Measurements from ENCODE around the gene YTHDC1. TPM values are rescaled to one million over a fixed set of nuclear protein-coding genes. Genes with fewer than 3 reads are reported as not detected.

YTHDC1 gene
- total and polyA plus RNA-seq, 2 experiments from 2014 or later, result 45.3 to 75.4 TPM

GRCh38 chr4:68278029-68278428, 71.9 kb downstream of the YTHDC1 start:
- Histone ChIP-seq H3K4me1 (ENCODE audit: insufficient read depth) (peaks cover 8% of the 10 kb centered on the region), H3K27me3 (no peaks in the 10 kb centered on the region), H2AFZ (no peak overlapping the region), H3K4me2 (no peak overlapping the region), H3K27ac (no peak overlapping the region), H3K9me3 (ENCODE audit: low read depth) (no peaks in the 10 kb centered on the region), H3K36me3 (replicated peaks; ENCODE audit: insufficient read depth, low read depth) (no peaks in the 10 kb centered on the region), H4K20me1 (ENCODE audit: insufficient read depth, poor library complexity, severe bottlenecking) (no peaks in the 10 kb centered on the region), H3K4me3 (no peak overlapping the region), H3K79me2 (no peaks in the 10 kb centered on the region), H3K9me2 (replicated peaks; ENCODE audit: insufficient read depth) (no peaks in the 10 kb centered on the region)
- WGBS (ENCODE audit: low lambda C conversion rate, missing lambda C conversion rate), result 81% methylated on average over 2 of the region's 2 CpGs
- no peak for DNase-seq (ENCODE audit: low spot score)
- no peak for TF ChIP-seq EZH2 (IDR thresholded peaks at IDR 0.05; ENCODE audit: borderline replicate concordance)
- no peak for TF ChIP-seq CTCF (IDR thresholded peaks at IDR 0.05; ENCODE audit: poor library complexity)
- TF ChIP-seq EZH2phosphoT487 (IDR thresholded peaks at IDR 0.05; ENCODE audit: low read depth, severe bottlenecking, unreplicated experiment), result no peak

GRCh38 chr4:68277627-68278026, 72.3 kb downstream of the YTHDC1 start:
- Histone ChIP-seq H3K9me3 (ENCODE audit: low read depth) (no peaks in the 10 kb centered on the region), H2AFZ (no peak overlapping the region), H3K27me3 (no peaks in the 10 kb centered on the region), H3K4me1 (ENCODE audit: insufficient read depth) (peaks cover 4% of the 10 kb centered on the region), H3K27ac (no peak overlapping the region), H4K20me1 (ENCODE audit: insufficient read depth, poor library complexity, severe bottlenecking) (no peaks in the 10 kb centered on the region), H3K9me2 (replicated peaks; ENCODE audit: insufficient read depth) (no peaks in the 10 kb centered on the region), H3K4me2 (no peak overlapping the region), H3K4me3 (no peak overlapping the region), H3K79me2 (no peaks in the 10 kb centered on the region), H3K36me3 (replicated peaks; ENCODE audit: insufficient read depth, low read depth) (no peaks in the 10 kb centered on the region)
- no peak for DNase-seq (ENCODE audit: low spot score)
- no peak for TF ChIP-seq CTCF (IDR thresholded peaks at IDR 0.05; ENCODE audit: poor library complexity)
- TF ChIP-seq EZH2phosphoT487 (IDR thresholded peaks at IDR 0.05; ENCODE audit: low read depth, severe bottlenecking, unreplicated experiment), result no peak
- no peak for TF ChIP-seq EZH2 (IDR thresholded peaks at IDR 0.05; ENCODE audit: borderline replicate concordance)
- WGBS (ENCODE audit: low lambda C conversion rate, missing lambda C conversion rate), result 64% methylated on average over 2 of the region's 2 CpGs

GRCh38 chr4:68272860-68273259, 77.0 kb downstream of the YTHDC1 start:
- Histone ChIP-seq H3K27ac (peak overlapping the region; percentile 1), H3K79me2 (no peaks in the 10 kb centered on the region), H3K27me3 (no peaks in the 10 kb centered on the region), H3K9me2 (replicated peaks; ENCODE audit: insufficient read depth) (no peaks in the 10 kb centered on the region), H2AFZ (no peak overlapping the region), H3K9me3 (ENCODE audit: low read depth) (no peaks in the 10 kb centered on the region), H4K20me1 (ENCODE audit: insufficient read depth, poor library complexity, severe bottlenecking) (no peaks in the 10 kb centered on the region), H3K4me1 (ENCODE audit: insufficient read depth) (no peaks in the 10 kb centered on the region), H3K36me3 (replicated peaks; ENCODE audit: insufficient read depth, low read depth) (no peaks in the 10 kb centered on the region), H3K4me2 (peak overlapping the region; percentile 67), H3K4me3 (no peak overlapping the region)
- TF ChIP-seq CTCF (IDR thresholded peaks at IDR 0.05; ENCODE audit: poor library complexity) (no peak), EZH2phosphoT487 (IDR thresholded peaks at IDR 0.05; ENCODE audit: low read depth, severe bottlenecking, unreplicated experiment) (no peak), EZH2 (IDR thresholded peaks at IDR 0.05; ENCODE audit: borderline replicate concordance) (no peak)
- no peak for DNase-seq (ENCODE audit: low spot score)
- WGBS (ENCODE audit: low lambda C conversion rate, missing lambda C conversion rate), result 66% methylated on average over 2 of the region's 2 CpGs

GRCh38 chr4:68272380-68272779, 77.5 kb downstream of the YTHDC1 start:
- no peaks in the 10 kb centered on the region for H3K79me2 ChIP-seq
- H3K36me3 ChIP-seq (replicated peaks; ENCODE audit: insufficient read depth, low read depth), result no peaks in the 10 kb centered on the region
- H3K9me2 ChIP-seq (replicated peaks; ENCODE audit: insufficient read depth), result no peaks in the 10 kb centered on the region
- no peak for DNase-seq (ENCODE audit: low spot score)
- peak overlapping the region; percentile 24 for H2AFZ ChIP-seq
- peaks cover 3% of the 10 kb centered on the region for H3K4me1 ChIP-seq (ENCODE audit: insufficient read depth)
- no peaks in the 10 kb centered on the region for H3K27me3 ChIP-seq
- H3K27ac ChIP-seq, result peak overlapping the region; percentile 1
- no peaks in the 10 kb centered on the region for H4K20me1 ChIP-seq (ENCODE audit: insufficient read depth, poor library complexity, severe bottlenecking)
- peak overlapping the region; percentile 67 for H3K4me2 ChIP-seq
- no peak overlapping the region for H3K4me3 ChIP-seq
- WGBS (ENCODE audit: low lambda C conversion rate, missing lambda C conversion rate), result 33% methylated on average over 2 of the region's 2 CpGs
- no peaks in the 10 kb centered on the region for H3K9me3 ChIP-seq (ENCODE audit: low read depth)
- TF ChIP-seq EZH2 (IDR thresholded peaks at IDR 0.05; ENCODE audit: borderline replicate concordance), result no peak
- no peak for TF ChIP-seq EZH2phosphoT487 (IDR thresholded peaks at IDR 0.05; ENCODE audit: low read depth, severe bottlenecking, unreplicated experiment)
- no peak for TF ChIP-seq CTCF (IDR thresholded peaks at IDR 0.05; ENCODE audit: poor library complexity)
